Gastroesophageal sphincter (tissue), 4 donors: Measurements from ENCODE around the gene STX2. TPM values are rescaled to one million over a fixed set of nuclear protein-coding genes. Genes with fewer than 3 reads are reported as not detected.
"Not testable (repeated sequence)": the region's sequence is repeated elsewhere in the genome, so short reads cannot be mapped to it uniquely, and the experiment has no call there.

Experiments
- ATAC-seq: fragments of 150-250 bp; one replicate; pipeline ENCODE4 v1.9.1; 2016; ENCODE audit warnings: mild to moderate bottlenecking, moderate library complexity
- H3K27ac ChIP-seq, 4 donors: fragments of 200-600 bp; sonication (generic) in 3 of 4; 1 replicate in 3 of 4; 2 replicates in 1 of 4; pipeline ENCODE4 v1.5.1; 2016 to 2019
- H3K27me3 ChIP-seq: fragments of 200-600 bp; sonication (generic); one replicate; pipeline ENCODE4 v1.5.1; 2019
- H3K36me3 ChIP-seq, 2 donors: fragments of 200-600 bp; sonication (generic); one replicate each; pipeline ENCODE4 v1.5.1; 2019; ENCODE audit warnings: control low read depth in 1 of 2
- H3K4me1 ChIP-seq, 3 donors: fragments of 200-600 bp; sonication (generic); 1 replicate in 2 of 3; 2 replicates in 1 of 3; pipeline ENCODE4 v1.5.1; 2016 to 2019; ENCODE audit warnings: control low read depth in 2 of 3
- H3K4me3 ChIP-seq, 2 donors: fragments of 200-600 bp; sonication (generic); one replicate each; pipeline ENCODE4 v1.5.1; 2019; ENCODE audit warnings: mild to moderate bottlenecking in 1 of 2, moderate library complexity in 1 of 2
- H3K9me3 ChIP-seq, 3 donors: fragments of 200-600 bp; sonication (generic); one replicate each; pipeline ENCODE4 v1.5.1; 2017 to 2019; ENCODE audit warnings: control low read depth in 2 of 3
- EP300 ChIP-seq: sonication (generic); formaldehyde crosslinking; IDR thresholded peaks from one replicate; pipeline ENCODE4 v1.6.1; 2017; ENCODE audit warnings: antibody characterized with exemption, mild to moderate bottlenecking
- POLR2A ChIP-seq, 2 donors: fragments of 450-650 bp; IDR thresholded peaks; one replicate each; pipeline ENCODE4 v1.6.1; 2017; ENCODE audit warnings: antibody characterized with exemption in 2 of 2, mild to moderate bottlenecking in 2 of 2, moderate library complexity in 1 of 2
- POLR2AphosphoS5 ChIP-seq: sonication (generic); formaldehyde crosslinking; IDR thresholded peaks from one replicate; pipeline ENCODE4 v1.6.1; 2017; ENCODE audit warnings: antibody characterized with exemption
- WGBS, 2 donors: methylation state at CpG; one replicate each; pipeline ENCODE4 v1.1.5; 2018; ENCODE audit warnings: low coverage in 1 of 2; 5-methylcytosine and 5-hydroxymethylcytosine counted together
- total RNA-seq, 4 donors: library from RNA; depleted of rRNA; stranded (reverse); fragments of >200 nt; gene quantifications; one replicate each; pipeline ENCODE4 v1.1.0, GENCODE V29; 2016
- TF ChIP-seq, protein P1 (sequence below), 4 experiments: fragments of 200-600 bp in 2 of 4; fragments of 450-650 bp in 2 of 4; sonication (generic) in 1 of 4; IDR thresholded peaks; one replicate each; pipeline ENCODE4 v1.5.1; 2017 to 2019; ENCODE audit warnings: antibody characterized with exemption in 4 of 4, mild to moderate bottlenecking in 2 of 4, moderate library complexity in 2 of 4

STX2 gene
- total RNA-seq, 4 donors from 2014 or later = 41.6 to 77.5 (median 54.3) TPM

DNA sequence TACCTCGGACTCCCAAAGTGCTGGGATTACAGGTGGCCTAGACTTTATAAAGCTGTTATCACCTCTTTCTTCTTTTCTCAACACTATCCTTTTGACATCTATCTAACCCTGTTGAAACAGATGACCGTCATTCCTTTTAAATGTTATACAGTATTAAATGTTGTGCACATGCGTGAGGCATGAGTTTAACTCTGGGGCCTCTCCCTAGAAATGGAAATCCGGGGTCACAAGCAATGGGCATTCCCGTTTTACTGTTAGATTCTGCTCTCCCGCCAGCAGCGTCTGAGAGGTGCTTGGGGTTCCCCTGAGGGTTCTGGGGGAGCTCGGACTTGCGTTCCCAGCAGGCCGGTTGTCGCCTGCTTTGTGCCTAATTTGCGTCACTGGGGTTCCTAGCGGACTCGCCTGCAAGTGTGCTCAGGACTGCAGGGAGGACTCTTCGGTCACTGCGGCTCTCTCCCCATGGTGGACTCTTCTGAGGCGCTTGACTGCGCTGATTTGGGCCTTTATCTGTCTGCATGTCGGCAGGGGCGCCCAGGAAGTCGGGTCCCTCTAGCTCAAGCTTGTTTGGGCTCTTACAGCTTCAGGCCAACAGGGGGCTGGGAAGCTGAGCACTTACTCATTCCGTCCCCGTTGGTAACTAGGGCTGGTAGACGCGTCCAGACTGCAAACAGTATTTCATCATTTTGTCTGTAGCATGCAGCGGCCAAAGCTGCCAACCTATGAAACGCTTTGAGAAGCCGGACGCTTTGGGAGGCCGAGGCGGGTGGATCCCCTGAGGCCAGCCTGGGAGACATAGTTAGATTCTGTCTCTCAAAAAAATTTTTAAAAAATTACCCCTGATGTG lies 31.6 kb upstream of the STX2 start:
- no peak for TF ChIP-seq POLR2A (IDR thresholded peaks at IDR 0.05)
- TF ChIP-seq POLR2AphosphoS5 = peak; percentile 53
- TF ChIP-seq, protein P1, sequence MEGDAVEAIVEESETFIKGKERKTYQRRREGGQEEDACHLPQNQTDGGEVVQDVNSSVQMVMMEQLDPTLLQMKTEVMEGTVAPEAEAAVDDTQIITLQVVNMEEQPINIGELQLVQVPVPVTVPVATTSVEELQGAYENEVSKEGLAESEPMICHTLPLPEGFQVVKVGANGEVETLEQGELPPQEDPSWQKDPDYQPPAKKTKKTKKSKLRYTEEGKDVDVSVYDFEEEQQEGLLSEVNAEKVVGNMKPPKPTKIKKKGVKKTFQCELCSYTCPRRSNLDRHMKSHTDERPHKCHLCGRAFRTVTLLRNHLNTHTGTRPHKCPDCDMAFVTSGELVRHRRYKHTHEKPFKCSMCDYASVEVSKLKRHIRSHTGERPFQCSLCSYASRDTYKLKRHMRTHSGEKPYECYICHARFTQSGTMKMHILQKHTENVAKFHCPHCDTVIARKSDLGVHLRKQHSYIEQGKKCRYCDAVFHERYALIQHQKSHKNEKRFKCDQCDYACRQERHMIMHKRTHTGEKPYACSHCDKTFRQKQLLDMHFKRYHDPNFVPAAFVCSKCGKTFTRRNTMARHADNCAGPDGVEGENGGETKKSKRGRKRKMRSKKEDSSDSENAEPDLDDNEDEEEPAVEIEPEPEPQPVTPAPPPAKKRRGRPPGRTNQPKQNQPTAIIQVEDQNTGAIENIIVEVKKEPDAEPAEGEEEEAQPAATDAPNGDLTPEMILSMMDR (IDR thresholded peaks at IDR 0.05) = peak in 3 of 4 experiments; percentile 33 to 66 (median 65)
- ATAC-seq = peak; percentile 66
- 28 to 59% methylated on average over 10 to 15 of the region's 31 CpGs for WGBS, 2 donors
- no peaks in the 10 kb centered on the region for H3K27me3 ChIP-seq
- H3K36me3 ChIP-seq = peaks cover 0 to 26% of the 10 kb centered on the region in 2 donors
- H3K4me3 ChIP-seq = peak overlapping the region; percentile 37 to 82
- no peaks in the 10 kb centered on the region for H3K9me3 ChIP-seq
- peak overlapping the region; percentile 41 to 97 (median 94) for H3K27ac ChIP-seq
- peaks cover 5 to 43% (median 12%) of the 10 kb centered on the region in 3 donors for H3K4me1 ChIP-seq

- no peak overlapping the region for H3K27ac ChIP-seq
- H3K27me3 ChIP-seq = no peaks in the 10 kb centered on the region
- H3K36me3 ChIP-seq = peaks cover 0 to 4% of the 10 kb centered on the region in 2 donors
- 50 to 74% methylated on average over 4 of the region's 4 CpGs for WGBS, 2 donors
- no peak overlapping the region for H3K4me3 ChIP-seq
- H3K9me3 ChIP-seq = no peaks in the 10 kb centered on the region
- no peak for ATAC-seq
- peaks cover 5 to 22% (median 6%) of the 10 kb centered on the region in 3 donors for H3K4me1 ChIP-seq
- TF ChIP-seq, protein P1 (IDR thresholded peaks at IDR 0.05) = no peak
- TF ChIP-seq POLR2A (IDR thresholded peaks at IDR 0.05) = no peak
- TF ChIP-seq EP300 = no peak
- TF ChIP-seq POLR2AphosphoS5 = no peak
Observed at GRCh38 chr12:130868412-130868811, 29.4 kb upstream of the STX2 start.

- Histone ChIP-seq H3K4me3 (no peak overlapping the region), H3K27me3 (no peaks in the 10 kb centered on the region), H3K27ac (no peak overlapping the region), H3K9me3 (no peaks in the 10 kb centered on the region), H3K36me3 (no peaks in the 10 kb centered on the region), H3K4me1 (no peaks in the 10 kb centered on the region)
- TF ChIP-seq, protein P1 (IDR thresholded peaks at IDR 0.05) = no peak
- TF ChIP-seq POLR2AphosphoS5 (no peak), POLR2A (IDR thresholded peaks at IDR 0.05) (no peak), EP300 (no peak)
- 34 to 83% methylated on average over 2 to 5 of the region's 5 CpGs for WGBS, 2 donors
- no peak for ATAC-seq
Observed at GRCh38 chr12:130863298-130863697, 24.2 kb upstream of the STX2 start.

- WGBS, 2 donors = 82 to 100% methylated on average over 3 of the region's 8 CpGs
- not testable (repeated sequence) for H3K27ac ChIP-seq, H3K36me3 ChIP-seq, H3K27me3 ChIP-seq, H3K9me3 ChIP-seq, ATAC-seq, H3K4me1 ChIP-seq, H3K4me3 ChIP-seq
Observed at GRCh38 chr12:130862771-130863170, 23.7 kb upstream of the STX2 start.

DNA sequence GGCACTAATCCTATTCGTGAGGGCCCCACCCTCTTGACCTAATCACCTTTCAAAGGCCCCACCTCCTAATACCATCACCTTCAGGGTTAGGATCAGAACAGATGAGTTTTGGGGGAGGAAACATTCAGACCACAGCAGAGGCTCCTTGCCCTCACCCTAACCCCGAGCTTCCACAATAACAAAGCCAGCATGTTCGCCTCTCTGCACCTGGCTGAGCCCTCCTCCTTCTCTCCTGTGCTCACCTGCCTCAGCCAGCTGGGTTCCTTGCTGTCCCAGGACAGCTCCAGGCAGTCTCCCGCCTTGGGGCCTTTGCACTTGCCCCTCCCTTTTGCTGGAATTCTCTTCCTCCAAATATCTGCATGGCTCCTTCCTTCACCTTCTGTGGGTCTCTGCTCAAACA lies 23.1 kb upstream of the STX2 start:
- Histone ChIP-seq H3K27me3 (peaks cover 8% of the 10 kb centered on the region), H3K4me1 (no peaks in the 10 kb centered on the region), H3K27ac (no peak overlapping the region), H3K9me3 (peaks cover 0 to 9% (median 0%) of the 10 kb centered on the region in 3 donors), H3K36me3 (no peaks in the 10 kb centered on the region), H3K4me3 (no peak overlapping the region)
- whole genome bisulfite sequencing, 2 donors = 59 to 86% methylated on average over 2 to 4 of the region's 4 CpGs
- no peak for ATAC-seq
- TF ChIP-seq EP300 = no peak
- TF ChIP-seq, protein P1 (IDR thresholded peaks at IDR 0.05) = no peak
- TF ChIP-seq POLR2A (IDR thresholded peaks at IDR 0.05) = no peak
